Activated CD4-positive, alpha-beta T cell treated with anti-CD3 and anti-CD28 coated beads, Interleukin-2, amount 50 U/mL, for 16 hours (primary cell): ENCODE measurements around the gene CRB2.

ENCODE experiments used
- DNase-seq: peaks from one replicate; pipeline ENCODE4 v3.0.0-alpha.2; 2020

The CRB2 gene

GRCh38 chr9:123348317-123348992 lies 7.5 kb upstream of the CRB2 start:
- no peak for DNase-seq

DNA sequence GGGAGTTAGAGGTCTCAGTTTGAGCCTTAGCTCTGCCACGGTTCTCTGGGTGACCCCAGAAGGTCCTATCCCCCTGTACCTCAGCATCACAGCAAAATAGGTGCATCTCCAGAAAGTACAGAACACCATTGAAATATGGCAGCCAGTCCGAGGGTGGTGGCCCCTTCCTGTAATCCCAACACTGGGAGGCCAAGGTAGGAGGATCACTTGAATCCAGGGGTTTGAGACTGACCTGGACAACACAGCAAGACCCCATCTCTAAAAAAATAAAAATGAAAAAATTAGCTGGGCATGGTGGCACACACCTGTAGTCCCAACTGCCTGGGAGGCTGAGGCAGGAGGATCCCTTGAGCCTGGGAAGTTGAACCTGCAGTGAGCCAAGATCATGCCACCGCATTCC lies 7.0 kb upstream of the CRB2 start:
- DNase-seq, result no peak

- peak; percentile 73 for DNase-seq
These were observed 6.1 kb upstream of the CRB2 start for GRCh38 chr9:123349691-123350480.

DNA sequence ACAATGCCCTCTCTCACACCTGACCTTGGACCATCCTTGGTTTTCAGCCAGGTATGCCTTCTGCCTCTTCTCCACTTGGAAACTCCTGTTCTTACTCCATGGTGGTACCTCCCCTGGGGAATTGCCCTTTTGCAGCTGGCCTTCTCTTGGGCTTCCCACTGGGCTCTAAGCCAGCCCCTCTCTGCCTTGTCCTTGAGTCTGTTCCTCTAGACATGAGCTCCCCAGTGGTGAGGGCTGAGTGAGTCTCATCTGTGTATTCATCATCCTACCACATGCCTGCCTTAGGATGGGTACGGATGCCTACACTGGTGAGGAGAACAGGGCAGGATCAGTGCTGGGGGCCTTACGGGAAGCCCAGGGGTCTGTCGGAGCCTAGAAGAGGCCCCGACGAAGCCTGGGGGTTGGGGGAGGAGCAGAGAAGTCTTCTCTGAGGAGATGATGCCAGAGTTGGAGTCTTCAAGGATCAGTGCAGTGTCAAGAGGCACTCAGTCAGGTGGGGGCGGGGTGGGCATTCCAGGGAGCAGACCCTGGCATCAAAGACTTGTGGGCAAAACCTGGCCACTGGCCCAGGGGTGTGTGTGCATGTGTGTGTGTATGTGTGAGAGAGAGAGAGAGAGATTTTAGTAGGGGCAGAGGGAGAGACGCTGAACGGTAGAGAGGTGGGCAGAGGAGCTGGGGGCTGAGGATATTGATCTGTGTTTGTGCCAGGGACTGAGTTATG lies 5.2 kb upstream of the CRB2 start:
- no peak for DNase-seq

- no peak for DNase-seq
These were observed 3.0 kb upstream of the CRB2 start for GRCh38 chr9:123353041-123353440.

- peak; percentile 58 for DNase-seq
These were observed 1.9 kb upstream of the CRB2 start for GRCh38 chr9:123353984-123354591.

DNA sequence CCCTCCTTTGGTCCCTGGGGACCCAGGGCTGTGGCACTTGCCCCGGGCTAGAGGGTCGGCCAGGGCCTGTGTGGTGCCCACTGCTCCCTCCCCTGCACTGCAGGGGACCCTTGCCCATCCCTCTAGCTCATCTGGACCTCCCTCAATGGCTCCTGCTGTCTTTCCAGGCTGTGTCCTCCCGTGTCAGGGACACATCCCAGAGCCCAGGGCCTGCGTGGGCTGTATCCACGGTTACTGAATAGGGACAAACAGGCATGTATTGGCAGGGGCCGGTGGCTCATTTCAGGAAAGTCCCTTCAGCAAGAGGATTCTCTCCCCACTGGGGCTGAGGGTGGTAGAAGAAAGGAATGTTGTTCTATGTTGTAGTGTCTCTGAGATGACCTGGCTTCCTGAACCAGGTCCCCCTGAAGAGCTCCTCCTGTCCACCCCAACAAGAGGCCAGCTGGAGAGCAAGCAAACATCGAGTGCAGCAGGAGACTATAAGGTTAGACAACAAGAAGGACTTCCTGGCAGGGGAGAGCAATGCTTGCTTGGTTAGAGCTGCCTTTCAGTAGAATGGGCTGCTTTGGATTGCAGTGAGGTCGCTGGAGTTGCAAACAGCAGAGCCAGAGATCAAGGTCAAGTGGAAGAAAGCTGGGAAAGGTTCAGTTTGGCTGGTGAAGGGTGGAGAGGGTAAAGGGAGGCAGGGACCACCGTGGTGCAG lies 1.0 kb upstream of the CRB2 start:
- no peak for DNase-seq

- DNase-seq, result no peak
These were observed 1.1 kb downstream of the CRB2 start for GRCh38 chr9:123356851-123357742.

DNA sequence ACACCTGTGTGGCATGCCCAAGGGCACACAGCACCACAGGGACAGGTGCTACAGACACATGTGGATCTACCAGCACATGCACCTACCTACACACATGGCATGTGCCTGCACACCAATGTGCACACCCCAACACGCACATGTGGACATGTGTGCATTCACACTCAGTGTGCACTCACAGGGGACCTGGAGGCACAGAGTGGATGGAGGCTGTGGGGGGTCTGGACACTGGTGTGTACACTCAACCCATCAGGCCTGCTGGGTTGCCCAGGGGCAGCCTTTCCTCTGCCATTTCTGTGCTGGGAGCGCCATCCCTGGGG lies 1.7 kb downstream of the CRB2 start:
- DNase-seq, result no peak

DNA sequence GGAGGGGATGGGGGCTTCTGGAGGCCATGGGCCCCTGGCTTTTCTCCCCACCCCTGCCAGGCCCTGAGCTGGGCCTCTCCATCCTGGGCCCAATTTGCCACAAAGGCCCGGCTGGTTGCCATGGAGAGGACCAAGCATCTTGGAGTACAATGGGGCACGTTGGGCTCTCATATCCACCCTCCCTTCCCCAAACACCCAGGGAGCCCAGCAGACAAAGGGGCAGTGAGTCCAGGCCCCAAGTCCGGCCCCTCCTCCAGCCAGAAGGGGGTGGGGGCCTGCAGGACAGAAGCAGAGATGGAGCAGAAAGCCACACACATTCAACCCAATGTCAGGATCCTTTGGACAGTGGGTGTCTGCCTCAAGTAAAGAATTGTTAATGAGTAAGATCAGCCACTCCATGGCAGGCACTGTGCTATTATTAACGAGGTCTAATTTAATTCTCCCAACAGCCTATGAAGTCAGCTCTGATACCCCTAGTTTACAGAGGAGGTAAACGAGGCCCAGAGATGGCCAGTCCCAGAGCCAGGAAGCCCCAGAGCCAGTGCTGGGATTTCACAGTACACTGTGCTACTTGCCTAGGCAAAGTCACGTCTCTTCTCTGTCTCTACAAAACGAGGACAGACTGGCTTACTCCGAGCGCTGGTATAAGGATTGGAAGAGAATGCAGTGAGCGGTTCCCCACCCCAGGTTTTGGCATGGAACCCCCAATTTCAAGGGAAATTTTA lies 2.3 kb downstream of the CRB2 start:
- no peak for DNase-seq

DNA sequence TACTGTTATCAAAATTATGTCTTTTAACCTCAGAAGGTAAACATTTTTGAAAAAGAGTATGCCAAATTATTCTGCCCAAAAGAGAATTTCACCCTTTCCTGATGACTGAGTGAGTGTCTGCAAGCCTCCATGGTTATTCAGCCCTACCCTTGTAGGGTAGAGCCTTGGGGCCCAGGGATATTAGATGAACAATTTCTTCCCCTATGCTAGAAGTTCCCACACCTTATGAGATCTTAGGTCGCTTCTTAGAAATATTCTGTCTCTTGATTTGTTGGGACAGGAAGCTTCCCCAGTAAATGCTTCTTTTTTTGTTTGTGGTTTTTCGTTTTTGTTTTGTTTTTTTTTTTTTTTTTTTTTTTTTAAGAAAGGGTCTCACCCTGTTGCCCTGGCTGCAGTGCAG lies 3.1 kb downstream of the CRB2 start:
- no peak for DNase-seq

DNA sequence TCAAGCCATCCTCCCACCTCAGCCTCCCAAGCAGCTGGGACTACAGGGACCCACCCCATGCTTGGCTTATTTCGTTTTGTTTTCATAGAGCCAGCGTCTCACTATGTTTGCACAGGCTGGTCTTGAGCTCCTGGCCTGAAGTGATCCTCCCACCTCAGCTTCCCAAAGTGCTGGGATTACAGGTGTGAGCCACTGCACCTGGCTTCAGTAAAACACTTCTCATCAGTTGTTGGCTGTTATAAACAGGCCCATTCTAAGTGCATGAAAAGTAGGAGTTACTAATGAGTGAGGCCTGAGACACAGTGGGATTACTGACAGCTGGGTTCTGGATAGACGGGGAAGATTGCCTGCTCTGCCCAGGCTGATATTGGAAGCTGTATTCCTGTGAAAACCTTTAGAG lies 3.5 kb downstream of the CRB2 start:
- DNase-seq, result no peak

DNA sequence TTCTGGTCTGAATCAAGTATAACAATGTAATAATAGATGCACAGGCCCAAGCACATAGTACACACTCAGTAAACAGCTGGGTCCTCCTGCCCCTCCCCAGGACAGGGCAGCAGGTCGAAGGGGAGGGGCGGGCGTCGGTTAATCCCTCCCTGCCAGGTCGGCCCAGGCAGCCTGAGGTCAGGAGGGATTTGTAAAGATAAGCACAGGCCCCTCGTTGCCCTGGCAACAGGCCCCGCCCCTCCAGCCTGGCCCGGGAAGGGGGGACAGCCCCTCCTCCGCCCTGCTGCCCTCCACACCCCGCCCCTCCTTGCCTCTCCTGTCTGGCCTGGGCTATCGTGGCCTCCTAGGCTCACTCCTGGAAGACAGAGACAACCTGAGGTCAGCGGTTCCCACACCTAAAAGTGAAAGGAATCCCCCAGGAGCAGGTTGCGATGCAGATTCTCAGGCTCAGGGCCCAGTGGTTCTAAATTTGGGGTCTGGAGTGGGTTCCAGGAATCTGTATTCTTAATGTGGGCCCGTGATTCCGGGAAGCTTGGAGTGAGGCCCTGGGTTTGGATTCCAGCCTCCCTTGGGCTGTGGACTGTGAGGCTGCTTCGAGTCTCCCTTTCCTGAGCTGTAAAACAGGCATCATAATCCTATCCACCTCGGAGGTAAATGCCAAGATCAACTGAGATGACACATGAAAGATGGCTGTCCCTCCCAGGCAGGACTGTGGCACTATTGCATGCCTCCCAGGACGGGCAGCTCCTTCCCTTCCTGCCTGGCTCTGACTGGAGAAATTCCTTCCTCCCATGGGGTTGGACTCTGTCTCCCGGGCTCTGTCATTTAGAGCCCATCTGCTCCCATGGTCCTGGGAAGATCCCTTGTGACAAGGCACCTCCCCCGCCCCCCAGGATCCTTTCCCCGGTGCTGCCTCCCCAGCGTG lies 4.4 kb downstream of the CRB2 start:
- DNase-seq, result peak; percentile 16

DNA sequence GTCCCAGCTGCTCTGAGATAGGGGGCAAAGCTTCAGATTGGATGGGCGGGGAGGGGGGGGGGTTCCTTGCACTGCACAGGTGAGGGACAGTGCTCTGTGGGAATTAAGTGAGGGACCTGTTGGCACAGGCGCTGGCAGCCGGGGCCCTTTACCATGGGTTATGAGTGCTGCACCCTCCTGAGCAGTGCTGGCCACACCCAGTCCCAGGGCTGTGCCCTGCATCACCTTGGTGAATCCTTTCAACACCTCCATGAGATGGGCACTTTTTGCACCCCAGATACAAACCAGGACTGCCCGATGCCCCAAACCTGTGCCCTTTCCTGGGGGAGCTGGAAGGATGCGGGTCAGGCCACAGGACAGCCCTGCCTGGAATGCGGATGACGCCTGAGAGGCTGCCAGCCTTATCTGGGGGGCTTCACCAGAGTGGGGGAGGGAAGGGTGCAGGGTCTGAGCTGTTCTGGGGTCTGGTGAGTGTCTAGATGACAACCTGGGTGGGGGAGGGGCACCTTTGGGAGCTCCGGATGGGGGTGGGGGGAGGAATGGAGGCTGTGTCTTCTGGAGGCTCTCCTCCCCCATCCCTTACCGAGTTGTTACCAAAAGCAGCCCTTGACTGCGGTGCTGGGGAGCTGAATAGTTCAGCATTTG lies 5.2 kb downstream of the CRB2 start:
- DNase-seq, result no peak

- DNase-seq, result no peak
These were observed 5.9 kb downstream of the CRB2 start for GRCh38 chr9:123361731-123362510.

DNA sequence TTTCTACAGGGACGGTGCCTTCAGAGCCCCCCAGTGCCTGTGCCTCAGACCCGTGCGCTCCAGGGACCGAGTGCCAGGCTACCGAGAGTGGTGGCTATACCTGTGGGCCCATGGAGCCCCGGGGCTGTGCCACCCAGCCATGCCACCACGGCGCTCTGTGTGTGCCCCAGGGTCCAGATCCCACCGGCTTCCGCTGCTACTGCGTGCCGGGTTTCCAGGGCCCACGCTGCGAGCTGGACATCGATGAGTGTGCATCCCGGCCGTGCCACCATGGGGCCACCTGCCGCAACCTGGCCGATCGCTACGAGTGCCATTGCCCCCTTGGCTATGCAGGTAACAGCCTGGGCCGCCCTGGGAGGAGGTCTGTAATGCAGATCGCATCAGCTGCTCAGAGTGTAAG lies 6.9 kb downstream of the CRB2 start:
- DNase-seq, result no peak

GRCh38 chr9:123364241-123364824 lies 8.3 kb downstream of the CRB2 start:
- no peak for DNase-seq

DNA sequence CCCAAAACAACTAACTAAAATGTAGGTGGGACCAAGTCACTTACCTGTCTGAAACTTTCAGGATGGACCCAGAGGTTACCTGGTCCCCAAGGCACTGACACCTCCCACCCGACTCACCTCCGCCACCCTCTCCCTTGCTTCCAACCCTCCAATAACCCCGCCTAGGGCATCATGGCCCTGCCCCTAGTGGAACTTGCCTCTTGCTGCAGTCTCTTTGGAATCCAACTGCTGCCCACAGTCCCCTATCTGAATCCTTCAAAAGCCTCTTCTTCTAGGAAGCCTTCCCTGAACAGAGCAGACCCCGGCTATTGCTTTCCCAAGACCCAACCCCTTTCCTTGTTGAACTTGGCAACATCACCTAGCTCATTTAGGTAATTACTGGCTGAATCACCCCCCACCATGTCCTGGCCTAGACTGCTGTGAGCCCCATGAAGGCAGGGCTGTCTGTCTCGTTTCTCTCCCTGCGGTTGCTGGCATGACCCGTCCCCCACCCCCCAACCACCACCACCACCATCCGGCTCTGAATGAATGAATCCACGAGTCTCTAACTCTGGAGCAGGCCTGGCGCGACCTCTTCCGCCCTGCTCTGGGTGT lies 9.4 kb downstream of the CRB2 start:
- no peak for DNase-seq
